Aorta (tissue), 5 donors: ENCODE results near the gene THSD4. TPM values are rescaled to one million over a fixed set of nuclear protein-coding genes. Genes with fewer than 3 reads are reported as not detected.
A peak's percentile ranks its signal among the peaks of the same experiment; 100 is the strongest.

Experiments
- ATAC-seq: fragments of 200-7000 bp; cut with Tn5 transposase; one replicate; pipeline ENCODE4 v1.9.1; 2022; ENCODE audit warnings: moderate library complexity; ENCODE audit not compliant: low FRiP score
- DNase-seq, 2 donors: peaks; one replicate each; pipeline ENCODE4 v3.0.0-alpha.2; 2020
- H3K27ac ChIP-seq, 2 donors: one replicate each; pipeline ENCODE4 v1.5.1; 2013; ENCODE audit warnings: low read length in 2 of 2, mild to moderate bottlenecking in 2 of 2, moderate library complexity in 2 of 2, control low read depth in 1 of 2, inconsistent platforms in 1 of 2, low read depth in 1 of 2
- H3K27me3 ChIP-seq, 2 donors: one replicate each; pipeline ENCODE4 v1.6.1; 2013; ENCODE audit warnings: control low read depth in 1 of 2, low read length in 1 of 2, mild to moderate bottlenecking in 1 of 2, moderate library complexity in 1 of 2; ENCODE audit not compliant: insufficient read depth in 2 of 2, control insufficient read depth in 1 of 2
- H3K36me3 ChIP-seq, 2 donors: one replicate each; pipeline ENCODE4 v1.6.1; 2013; ENCODE audit warnings: control low read depth in 1 of 2, low read length in 1 of 2, mild to moderate bottlenecking in 1 of 2; ENCODE audit not compliant: insufficient read depth in 2 of 2, control insufficient read depth in 1 of 2
- H3K4me1 ChIP-seq, 2 donors: one replicate each; pipeline ENCODE4 v1.6.1; 2013; ENCODE audit warnings: low read length in 2 of 2, control low read depth in 1 of 2, mild to moderate bottlenecking in 1 of 2, moderate library complexity in 1 of 2; ENCODE audit not compliant: insufficient read depth in 2 of 2, control insufficient read depth in 1 of 2
- H3K4me3 ChIP-seq, 2 donors: one replicate each; pipeline ENCODE4 v1.5.1; 2013; ENCODE audit warnings: low read length in 2 of 2, control low read depth in 1 of 2, mild to moderate bottlenecking in 1 of 2
- H3K9me3 ChIP-seq: one replicate; pipeline ENCODE4 v1.6.1; 2013; ENCODE audit warnings: mild to moderate bottlenecking, low read length; ENCODE audit not compliant: control insufficient read depth
- WGBS, 2 donors: extraction: QIAGEN DNeasy Blood & Tissue Kit; methylation state at CpG; one replicate each; pipeline ENCODE4 v1.1.7; 2013; 5-methylcytosine and 5-hydroxymethylcytosine counted together
- intact Hi-C, 2 donors: fragments of 100-400 bp; cut with DNase I; formaldehyde crosslinking; loops; one replicate each; pipeline versions ENCODE4 v1.14.2 to v1.15.0; 2022
- polyA plus RNA-seq, 2 donors: library from polyadenylated mRNA; stranded (reverse); fragments of 200-250 nt; gene quantifications; one replicate each; pipeline ENCODE4 v1.2.3, GENCODE V29; 2013
- total RNA-seq, 2 donors: library from RNA; stranded (reverse); fragmentation: NEBNext Ultra II Directional; extraction: Animal tissue kit (Norgen Biotek cat#: 25700); gene quantifications; one replicate each; pipeline ENCODE4 v1.2.1, GENCODE V29; 2021
- donor health status: healthy with polysubstance abuse.
- donor health status: Bipolar disorder and iron deficiency.
- donor health status: DM: no; HTN: no; CAD: no.
- donor health status: DM: no; HTN: no; CAD: no.
- donor health status: DM: yes; HTN: yes; CAD: no.

Gene THSD4
- total and polyA plus RNA-seq, 4 donors, result 6.3 to 143 (median 30.3) TPM

GRCh38 chr15:71600237-71600636 lies 485.0 kb downstream of the THSD4 start:
- DNase-seq (no peak), ATAC-seq (no peak)
- no peaks in the 10 kb centered on the region for H3K27me3 ChIP-seq
- H3K27ac ChIP-seq, result no peak overlapping the region
- H3K9me3 ChIP-seq, result no peaks in the 10 kb centered on the region
- H3K4me1 ChIP-seq, result peaks cover 4 to 10% of the 10 kb centered on the region in 2 donors
- no peaks in the 10 kb centered on the region for H3K36me3 ChIP-seq
- no peak overlapping the region for H3K4me3 ChIP-seq
- 89 to 96% methylated on average over 1 of the region's 1 CpG for WGBS, 2 donors
- intact Hi-C loops, result no loop called here

GRCh38 chr15:71601038-71601834 lies 486.0 kb downstream of the THSD4 start:
- Histone ChIP-seq H3K4me3 (no peak overlapping the region), H3K27me3 (no peaks in the 10 kb centered on the region), H3K9me3 (no peaks in the 10 kb centered on the region), H3K4me1 (peaks cover 4 to 9% of the 10 kb centered on the region in 2 donors), H3K36me3 (no peaks in the 10 kb centered on the region), H3K27ac (no peak overlapping the region)
- DNase-seq, result no peak
- no peak for ATAC-seq
- WGBS, 2 donors, result 64 to 80% methylated on average over 8 of the region's 8 CpGs
- intact Hi-C loops, result no loop called here

- H3K9me3 ChIP-seq, result no peaks in the 10 kb centered on the region
- DNase-seq, result no peak
- H3K36me3 ChIP-seq, result no peaks in the 10 kb centered on the region
- no peaks in the 10 kb centered on the region for H3K27me3 ChIP-seq
- WGBS, 2 donors, result 55 to 71% methylated on average over 7 of the region's 7 CpGs
- H3K4me1 ChIP-seq, result no peaks in the 10 kb centered on the region
- H3K4me3 ChIP-seq, result no peak overlapping the region
- ATAC-seq, result no peak
- no peak overlapping the region for H3K27ac ChIP-seq
- intact Hi-C loops, result no loop called here
Observed at GRCh38 chr15:71603379-71603778, 488.1 kb downstream of the THSD4 start.

- intact Hi-C loops, result no loop called here
- 91 to 95% methylated on average over 7 of the region's 7 CpGs for WGBS, 2 donors
Observed at GRCh38 chr15:71607383-71607782, 492.1 kb downstream of the THSD4 start.

GRCh38 chr15:71610728-71611552 lies 495.7 kb downstream of the THSD4 start:
- no peak for ATAC-seq
- DNase-seq, result no peak
- Histone ChIP-seq H3K9me3 (no peaks in the 10 kb centered on the region), H3K4me1 (peaks cover 10 to 14% of the 10 kb centered on the region in 2 donors), H3K36me3 (no peaks in the 10 kb centered on the region), H3K27me3 (no peaks in the 10 kb centered on the region), H3K4me3 (no peak overlapping the region), H3K27ac (peak overlapping the region; percentile 3 to 56)
- 37 to 38% methylated on average over 6 of the region's 6 CpGs for WGBS, 2 donors
- intact Hi-C loops, result no loop called here

More at GRCh38 chr15:71607383-71607782, 492.1 kb downstream of the THSD4 start:
- ATAC-seq, result no peak
- no peaks in the 10 kb centered on the region for H3K27me3 ChIP-seq
- H3K27ac ChIP-seq, result no peak overlapping the region
- H3K4me1 ChIP-seq, result peaks cover 8 to 14% of the 10 kb centered on the region in 2 donors
- no peaks in the 10 kb centered on the region for H3K9me3 ChIP-seq
- no peaks in the 10 kb centered on the region for H3K36me3 ChIP-seq
- H3K4me3 ChIP-seq, result no peak overlapping the region
- DNase-seq, result no peak

- DNase-seq (no peak), ATAC-seq (no peak)
- Histone ChIP-seq H3K27me3 (no peaks in the 10 kb centered on the region), H3K36me3 (no peaks in the 10 kb centered on the region), H3K9me3 (no peaks in the 10 kb centered on the region), H3K4me1 (peaks cover 10 to 14% of the 10 kb centered on the region in 2 donors), H3K4me3 (no peak overlapping the region), H3K27ac (no peak overlapping the region)
- intact Hi-C loops, result no loop called here
- WGBS, 2 donors, result 91% methylated on average over 6 of the region's 6 CpGs
Observed at GRCh38 chr15:71611553-71612396, 496.5 kb downstream of the THSD4 start.

- DNase-seq (no peak), ATAC-seq (no peak)
- Histone ChIP-seq H3K4me3 (no peak overlapping the region), H3K9me3 (no peaks in the 10 kb centered on the region), H3K4me1 (peaks cover 10 to 14% of the 10 kb centered on the region in 2 donors), H3K27ac (no peak overlapping the region), H3K36me3 (no peaks in the 10 kb centered on the region), H3K27me3 (no peaks in the 10 kb centered on the region)
- WGBS, 2 donors, result 98 to 100% methylated on average over 1 of the region's 1 CpG
- intact Hi-C loops, result no loop called here
Observed at GRCh38 chr15:71612397-71612722, 497.1 kb downstream of the THSD4 start.

- Histone ChIP-seq H3K27ac (no peak overlapping the region), H3K9me3 (no peaks in the 10 kb centered on the region), H3K27me3 (no peaks in the 10 kb centered on the region), H3K4me3 (no peak overlapping the region), H3K36me3 (no peaks in the 10 kb centered on the region), H3K4me1 (peaks cover 10 to 14% of the 10 kb centered on the region in 2 donors)
- no peak for ATAC-seq
- WGBS, 2 donors, result 98 to 100% methylated on average over 2 of the region's 2 CpGs
- intact Hi-C loops, result no loop called here
- no peak for DNase-seq
Observed at GRCh38 chr15:71612869-71613268, 497.6 kb downstream of the THSD4 start.
